ENCODE data around the gene ILK.

Gene ILK

DNA sequence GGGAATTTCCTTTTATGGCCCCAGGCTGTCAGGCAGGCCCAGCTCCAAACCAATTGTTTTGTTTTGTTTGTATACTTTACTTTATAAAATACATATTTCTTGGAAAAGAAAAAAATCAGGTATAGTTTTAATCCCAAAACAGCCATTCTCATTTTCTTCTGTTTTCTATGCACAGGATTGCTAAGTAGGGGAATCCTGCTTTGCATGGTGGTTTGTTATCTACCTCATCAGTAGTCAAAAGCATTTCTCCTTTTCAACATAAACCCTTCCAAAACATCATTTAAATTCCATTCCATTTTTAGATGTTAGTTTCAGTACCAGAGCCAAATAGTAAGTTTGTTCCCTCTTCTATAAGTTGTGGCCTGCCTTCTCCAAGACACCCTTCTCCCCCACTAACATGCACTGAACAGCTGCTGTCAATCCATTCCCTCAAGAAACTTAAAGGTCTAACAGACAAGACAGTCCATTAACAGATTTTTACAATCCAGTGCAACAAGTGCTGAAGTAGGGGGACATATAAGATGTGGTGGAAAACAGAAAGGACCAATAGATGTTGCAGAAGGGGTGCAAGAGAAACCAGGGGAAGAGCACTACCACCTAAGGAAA, 3.7 kb downstream of the ILK start:
- no peak for DNase-seq

GRCh38 chr11:6608011-6608410, 4.4 kb downstream of the ILK start:
- DNase-seq = no peak

DNA sequence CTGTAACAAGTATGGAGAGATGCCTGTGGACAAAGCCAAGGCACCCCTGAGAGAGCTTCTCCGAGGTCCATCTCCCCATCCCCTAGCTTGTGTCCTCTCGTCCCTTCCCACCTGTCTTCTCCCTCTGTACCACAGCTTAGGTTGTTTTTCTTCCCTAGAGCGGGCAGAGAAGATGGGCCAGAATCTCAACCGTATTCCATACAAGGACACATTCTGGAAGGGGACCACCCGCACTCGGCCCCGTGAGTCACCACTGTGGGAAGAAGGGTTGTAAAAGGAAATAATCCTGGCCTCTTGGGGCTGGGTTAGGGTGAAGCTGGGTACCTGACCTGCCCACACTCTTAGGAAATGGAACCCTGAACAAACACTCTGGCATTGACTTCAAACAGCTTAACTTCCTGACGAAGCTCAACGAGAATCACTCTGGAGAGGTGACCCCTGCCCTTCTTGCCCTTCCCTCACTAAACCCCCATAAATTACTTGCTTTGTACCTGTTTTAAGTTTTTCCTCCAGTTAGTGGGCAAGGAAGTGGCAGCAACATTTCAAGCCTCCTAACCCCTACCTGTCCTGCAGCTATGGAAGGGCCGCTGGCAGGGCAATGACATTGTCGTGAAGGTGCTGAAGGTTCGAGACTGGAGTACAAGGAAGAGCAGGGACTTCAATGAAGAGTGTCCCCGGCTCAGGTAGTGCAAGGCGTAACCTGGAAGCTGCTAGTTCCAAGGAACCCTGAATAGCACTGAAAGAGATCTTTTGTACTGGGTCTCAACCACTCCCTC, 5.3 kb downstream of the ILK start:
- DNase-seq = peak; percentile 30

- DNase-seq = peak; percentile 22
Observed at GRCh38 chr11:6609502-6610015, 6.0 kb downstream of the ILK start.

GRCh38 chr11:6610591-6610990, 7.0 kb downstream of the ILK start:
- peak; percentile 30 for DNase-seq

GRCh38 chr11:6611092-6611962, 7.8 kb downstream of the ILK start:
- peak; percentile 63 for DNase-seq

- DNase-seq = no peak
Observed at GRCh38 chr11:6611963-6612212, 8.3 kb downstream of the ILK start.

DNA sequence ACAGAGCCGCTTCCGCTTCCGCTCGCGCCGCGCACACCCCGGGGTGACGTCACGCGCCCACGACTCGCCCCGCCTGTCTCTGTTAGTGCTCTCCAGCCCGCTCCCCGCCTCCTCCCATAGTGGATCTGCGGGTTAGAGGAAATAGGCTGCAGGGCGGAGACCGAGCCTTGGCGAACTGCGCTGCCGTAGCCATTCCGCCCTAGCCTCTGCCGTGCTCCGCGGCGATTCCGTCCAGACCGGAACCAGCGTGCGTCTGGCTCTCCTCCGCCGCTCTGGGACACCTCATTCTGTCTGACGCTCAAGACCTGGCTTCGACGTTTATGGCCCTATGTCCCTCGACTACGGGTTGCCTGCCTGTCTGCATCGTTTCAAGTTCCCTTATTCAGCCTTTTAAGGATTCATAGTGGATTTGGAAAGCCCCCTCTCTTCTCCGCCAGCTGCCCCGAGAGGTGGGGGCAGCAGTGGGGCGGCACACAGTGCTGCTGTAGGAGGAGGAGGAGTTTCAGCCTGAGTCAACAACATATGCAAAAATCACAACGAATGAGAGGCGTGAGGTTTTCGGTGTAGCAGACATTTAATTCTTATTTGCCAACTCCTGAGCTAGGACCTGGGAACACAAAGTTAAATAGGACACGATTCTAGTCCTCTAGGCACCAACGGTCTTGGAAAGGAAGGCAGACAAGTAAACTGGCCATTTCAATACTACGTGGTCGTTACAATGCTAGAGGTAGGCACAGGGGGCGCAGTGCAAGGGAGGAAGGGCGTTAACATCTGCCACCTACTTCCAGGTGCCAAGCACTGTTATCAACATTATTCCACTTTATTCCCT, 8.9 kb downstream of the ILK start, which contains the start of gene TAF10:
Gene TAF10, minus strand, starts transcription at position 4 of the 829 bp plus-strand sequence. CDS start 27 bp downstream, outside the sequence.
- peak; percentile 98 for DNase-seq

DNA sequence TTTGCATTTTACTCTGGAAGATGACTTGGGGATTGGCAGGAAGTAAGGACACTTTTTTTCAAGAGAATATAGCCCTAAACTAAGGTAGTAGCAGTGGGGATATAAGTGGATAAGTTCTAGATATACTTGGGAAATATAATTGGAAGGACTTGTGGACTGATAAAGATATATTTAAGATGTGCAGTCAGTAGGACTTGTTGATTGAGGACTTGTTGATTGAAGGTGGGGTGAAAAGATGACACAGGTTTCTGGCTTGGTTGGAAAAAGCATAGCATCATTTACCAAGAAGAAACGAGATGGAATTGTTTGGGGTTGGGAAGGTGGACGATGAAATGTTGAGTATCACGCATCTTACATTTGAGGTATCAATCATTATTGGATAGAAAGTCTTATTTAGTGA, 9.9 kb downstream of the ILK start:
- DNase-seq = no peak

DNA sequence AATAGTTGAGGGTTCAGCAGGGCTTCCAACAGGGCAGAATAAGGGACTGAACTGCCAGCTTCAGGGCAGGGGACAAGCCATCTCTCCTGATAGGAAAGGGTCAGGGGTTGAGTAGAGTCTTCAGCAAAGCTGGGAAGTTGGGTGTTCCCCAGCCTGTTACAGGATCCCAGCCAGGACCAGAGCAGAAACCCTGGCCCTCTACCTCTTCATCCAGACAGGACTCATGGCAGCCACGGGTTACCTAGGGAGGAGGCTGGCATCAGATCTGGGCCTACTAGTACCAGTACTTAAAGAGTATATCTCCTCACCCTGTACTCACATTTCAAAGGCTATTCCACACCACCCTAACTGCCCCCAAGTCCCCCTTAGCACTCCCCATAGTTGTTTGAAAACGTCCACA, 10.9 kb downstream of the ILK start:
- DNase-seq = peak; percentile 8

- no peak for DNase-seq
Observed at GRCh38 chr11:6615046-6615445, 11.5 kb downstream of the ILK start.

- DNase-seq = peak; percentile 20
Observed at GRCh38 chr11:6615882-6616585, 12.5 kb downstream of the ILK start.

DNA sequence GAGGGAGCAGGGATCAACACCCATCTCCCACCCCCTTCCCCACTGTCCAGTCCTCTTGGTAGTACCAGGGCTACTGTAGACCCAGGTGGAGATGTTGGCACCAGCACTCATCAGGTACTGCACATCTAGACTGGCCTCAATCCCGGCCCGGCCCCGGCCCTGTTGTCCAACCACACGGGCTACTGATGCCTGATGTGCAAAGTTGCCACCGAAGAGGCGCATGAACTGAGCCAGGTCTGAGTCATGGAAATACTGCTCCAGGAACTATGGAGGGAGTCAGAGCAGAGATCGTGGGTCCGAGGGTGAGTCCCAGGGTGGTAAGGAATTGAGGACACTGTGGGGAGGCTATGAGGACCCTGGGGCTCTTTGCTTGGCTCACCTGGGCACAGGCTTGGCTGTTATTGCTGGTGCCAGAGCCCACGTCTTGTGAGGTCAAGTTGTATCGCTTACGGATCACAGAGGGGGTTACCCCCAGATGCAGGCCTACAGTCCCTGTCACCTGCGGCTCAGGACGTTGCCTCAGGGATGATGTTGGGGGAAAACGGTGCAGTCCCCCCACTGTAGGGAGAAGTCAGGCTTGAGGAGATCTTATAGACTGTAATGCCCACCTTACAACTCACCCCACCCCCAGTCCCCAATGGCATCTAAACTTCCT, 13.1 kb downstream of the ILK start:
- peak; percentile 26 for DNase-seq

DNA sequence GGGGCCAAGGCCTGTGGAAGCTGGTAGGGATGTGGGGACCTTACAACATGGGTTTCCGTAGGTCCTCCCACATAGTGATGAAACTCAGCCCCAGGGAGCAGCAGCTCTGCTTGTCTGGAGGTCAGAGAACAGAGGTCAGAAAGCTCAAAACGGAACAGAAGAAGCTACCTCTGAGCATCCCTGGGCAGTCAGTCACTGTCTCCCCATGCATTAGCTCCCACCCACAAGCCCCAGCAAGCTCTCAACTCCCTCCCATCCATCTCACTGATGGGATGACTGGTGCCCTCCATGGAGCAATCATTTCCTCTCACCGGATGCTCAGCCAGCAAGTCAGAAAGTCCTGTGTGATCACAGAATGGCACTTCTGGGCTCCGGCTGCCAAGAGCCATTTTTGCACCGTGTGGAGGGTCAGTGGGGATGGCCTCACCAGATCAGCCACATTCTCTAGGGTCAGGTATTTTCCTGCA, 13.8 kb downstream of the ILK start:
- peak; percentile 20 for DNase-seq

DNA sequence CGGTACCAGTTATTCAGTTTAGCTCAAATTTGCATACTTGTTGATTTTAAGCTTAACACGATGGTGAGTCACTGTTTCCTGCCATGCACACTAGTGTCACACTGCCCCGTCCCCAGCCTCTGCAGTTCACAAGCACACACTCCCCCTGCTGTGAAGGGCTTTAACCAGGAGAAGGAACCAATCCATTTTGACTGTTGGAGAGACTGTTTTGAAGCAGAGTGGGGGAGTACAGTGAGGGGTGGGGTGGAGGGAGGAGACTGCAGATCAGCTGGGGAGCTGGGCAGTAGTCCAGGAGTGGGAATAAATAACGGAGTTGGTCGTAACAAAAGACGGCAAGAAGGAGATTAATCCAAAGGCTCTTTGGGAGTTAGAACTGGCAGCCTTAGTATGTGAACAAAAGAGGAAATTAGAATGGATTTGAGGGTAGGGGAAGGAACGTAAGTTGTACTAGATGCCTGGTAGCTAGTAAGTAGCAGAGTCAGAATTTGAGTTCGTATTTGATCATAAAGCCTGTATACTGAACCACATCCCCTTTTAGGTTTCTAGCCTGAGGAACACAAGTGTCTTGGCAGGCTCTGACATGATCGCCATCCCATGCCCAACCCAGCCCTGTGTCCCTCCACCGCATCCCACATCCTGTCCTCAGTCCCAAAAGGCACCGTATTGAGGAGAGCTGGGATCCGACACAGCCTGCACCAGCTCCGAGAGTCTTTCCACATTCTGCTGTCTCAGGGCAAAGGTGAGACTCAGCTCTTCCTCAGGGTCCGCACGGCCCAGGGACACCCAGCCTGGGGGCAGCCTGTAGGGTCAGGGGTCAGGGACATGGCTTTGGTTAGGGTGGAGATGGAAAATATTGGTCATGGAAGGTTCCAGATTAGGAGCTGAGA, 14.8 kb downstream of the ILK start:
- peak; percentile 45 for DNase-seq

GRCh38 chr11:6619004-6619745, 15.6 kb downstream of the ILK start, which contains the start of gene TPP1:
Gene TPP1, minus strand, starts transcription at chr11:6619422. Its CDS starts 22 bp downstream, at chr11:6619400.
- DNase-seq = peak; percentile 95

DNA sequence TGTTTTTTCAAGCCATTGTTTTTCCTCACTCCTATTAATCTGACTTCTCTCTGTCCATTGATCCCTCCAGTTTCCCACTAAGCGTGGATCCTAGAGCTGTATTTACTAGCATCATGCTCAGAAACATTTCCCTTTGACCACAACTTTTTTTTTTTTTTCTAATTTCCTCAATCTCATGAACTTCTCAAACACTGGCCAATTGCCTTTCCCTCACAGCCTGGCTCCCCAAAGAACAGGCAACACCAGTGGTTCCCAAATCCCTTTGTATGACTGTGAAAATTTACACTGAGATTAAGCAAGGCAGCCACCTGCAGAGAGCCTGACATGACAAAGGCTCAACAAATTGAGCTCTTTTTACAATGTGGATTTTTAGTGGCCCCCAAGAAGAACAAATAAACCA, 17.1 kb downstream of the ILK start:
- DNase-seq = no peak

- no peak for DNase-seq
Observed at GRCh38 chr11:6621711-6622211, 18.2 kb downstream of the ILK start.
